Hepatic stellate cell (primary cell): ENCODE measurements around the gene POMT1.
"Not testable (repeated sequence)": the region's sequence is repeated elsewhere in the genome, so short reads cannot be mapped to it uniquely, and the experiment has no call there.

Experiments used
- DNase-seq: peaks from one replicate; pipeline ENCODE4 v3.0.0; 2011; ENCODE audit warnings: low spot score

POMT1 gene, protein sequence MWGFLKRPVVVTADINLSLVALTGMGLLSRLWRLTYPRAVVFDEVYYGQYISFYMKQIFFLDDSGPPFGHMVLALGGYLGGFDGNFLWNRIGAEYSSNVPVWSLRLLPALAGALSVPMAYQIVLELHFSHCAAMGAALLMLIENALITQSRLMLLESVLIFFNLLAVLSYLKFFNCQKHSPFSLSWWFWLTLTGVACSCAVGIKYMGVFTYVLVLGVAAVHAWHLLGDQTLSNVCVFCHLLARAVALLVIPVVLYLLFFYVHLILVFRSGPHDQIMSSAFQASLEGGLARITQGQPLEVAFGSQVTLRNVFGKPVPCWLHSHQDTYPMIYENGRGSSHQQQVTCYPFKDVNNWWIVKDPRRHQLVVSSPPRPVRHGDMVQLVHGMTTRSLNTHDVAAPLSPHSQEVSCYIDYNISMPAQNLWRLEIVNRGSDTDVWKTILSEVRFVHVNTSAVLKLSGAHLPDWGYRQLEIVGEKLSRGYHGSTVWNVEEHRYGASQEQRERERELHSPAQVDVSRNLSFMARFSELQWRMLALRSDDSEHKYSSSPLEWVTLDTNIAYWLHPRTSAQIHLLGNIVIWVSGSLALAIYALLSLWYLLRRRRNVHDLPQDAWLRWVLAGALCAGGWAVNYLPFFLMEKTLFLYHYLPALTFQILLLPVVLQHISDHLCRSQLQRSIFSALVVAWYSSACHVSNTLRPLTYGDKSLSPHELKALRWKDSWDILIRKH

DNA sequence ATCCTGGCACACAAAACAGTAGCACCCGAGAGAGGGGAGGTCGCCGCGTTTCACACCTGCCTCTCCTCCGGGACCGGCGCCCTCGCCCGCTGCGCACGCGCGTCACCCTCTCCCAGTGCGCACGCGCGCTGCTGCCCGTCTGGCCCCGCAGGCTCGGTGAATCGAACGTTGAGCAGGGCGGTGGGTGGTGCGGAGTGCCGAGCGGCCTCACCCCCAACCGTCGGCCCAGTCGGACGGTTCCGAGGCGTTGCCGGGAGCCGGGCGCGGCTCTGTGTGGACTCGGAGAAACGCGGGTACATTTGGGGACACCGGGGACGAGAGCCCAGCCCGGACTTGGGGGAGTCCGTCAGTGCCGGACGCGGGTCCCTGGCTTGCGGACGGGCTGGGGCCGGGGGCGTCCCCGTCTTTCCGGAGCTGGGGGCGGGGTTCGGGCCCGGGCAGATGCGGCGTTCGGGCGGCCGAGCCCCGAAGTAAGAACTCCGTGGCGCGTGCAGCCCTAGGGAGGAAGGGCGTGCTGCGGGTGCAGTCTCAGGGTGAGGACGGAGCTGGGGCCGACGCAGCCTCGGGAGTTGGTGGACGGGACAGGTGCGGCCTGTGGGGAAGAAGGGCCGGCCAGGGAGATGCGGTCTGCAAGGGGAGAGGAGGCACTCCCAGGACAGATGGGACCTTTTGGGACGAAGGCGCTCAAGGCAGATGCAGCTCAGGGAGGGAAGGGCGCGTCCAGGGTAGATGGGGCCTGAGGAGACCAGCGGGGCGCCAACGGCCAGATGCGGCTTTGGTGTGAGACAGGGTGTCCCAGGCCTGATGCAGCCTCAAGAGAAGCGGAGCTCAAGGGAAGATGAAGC is at the start of gene POMT1:
Gene POMT1, plus strand, starts transcription at position 138 of the 845 bp plus-strand sequence. CDS start 1,301 bp downstream, outside the sequence.
- DNase-seq = peak; percentile 100

DNA sequence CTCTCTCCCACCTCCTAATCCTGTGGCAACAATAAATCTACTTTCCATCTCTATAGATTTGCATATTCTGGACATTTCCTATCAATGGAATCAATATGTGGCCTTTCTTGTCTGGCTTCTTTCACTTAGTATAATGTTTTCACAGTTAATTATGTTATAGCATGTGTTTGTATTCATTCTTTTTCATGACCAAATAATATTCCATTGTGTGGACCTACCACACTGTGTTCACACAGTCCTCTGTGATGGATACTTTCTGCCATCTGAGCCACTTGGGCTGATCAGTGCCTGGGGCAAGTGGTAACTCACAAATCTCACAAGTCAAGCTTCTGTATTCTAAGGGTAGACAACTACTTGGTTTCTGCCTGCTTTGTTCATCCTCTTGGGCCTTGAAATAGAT is 48.7 kb upstream of the POMT1 start:
- DNase-seq = no peak

DNA sequence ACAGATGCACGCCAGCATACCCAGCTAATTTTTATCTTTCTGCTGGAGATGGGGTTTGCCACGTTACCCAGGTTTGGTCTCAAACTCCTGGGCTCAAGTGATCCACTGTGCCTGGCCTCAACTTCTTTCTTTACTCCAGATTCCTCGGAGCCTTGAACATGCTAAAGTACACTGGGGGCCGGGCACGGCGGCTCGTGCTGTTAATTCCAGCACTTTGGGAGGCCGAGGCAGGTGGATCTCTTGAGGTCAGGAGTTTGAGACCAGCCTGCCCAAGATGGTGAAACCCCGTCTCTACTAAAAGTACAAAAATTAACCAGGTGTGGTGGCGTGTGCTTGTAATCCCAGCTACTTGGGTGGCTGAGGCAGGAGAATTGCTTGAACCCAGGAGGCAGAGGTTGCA is 47.1 kb upstream of the POMT1 start:
- not testable (repeated sequence) for DNase-seq

DNA sequence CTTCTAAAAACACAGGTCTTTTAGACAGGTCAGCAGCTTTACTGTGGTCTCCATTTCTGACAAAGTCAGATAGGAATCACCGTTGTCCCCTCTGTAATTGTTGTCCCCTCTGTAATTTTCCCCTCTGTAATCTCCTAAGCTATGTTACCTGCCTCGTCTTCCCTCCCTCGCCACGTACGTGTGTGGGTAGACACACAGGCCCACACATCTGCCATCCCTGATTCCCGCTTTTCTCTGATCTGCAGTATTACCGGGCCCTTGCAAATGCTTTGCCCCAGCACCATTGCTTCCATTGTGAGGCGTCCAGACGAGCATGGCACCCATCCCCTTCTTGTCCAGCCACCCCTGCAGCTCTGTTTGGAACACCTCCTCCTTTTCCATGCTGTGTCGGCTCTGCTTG is 45.0 kb upstream of the POMT1 start:
- no peak for DNase-seq

DNA sequence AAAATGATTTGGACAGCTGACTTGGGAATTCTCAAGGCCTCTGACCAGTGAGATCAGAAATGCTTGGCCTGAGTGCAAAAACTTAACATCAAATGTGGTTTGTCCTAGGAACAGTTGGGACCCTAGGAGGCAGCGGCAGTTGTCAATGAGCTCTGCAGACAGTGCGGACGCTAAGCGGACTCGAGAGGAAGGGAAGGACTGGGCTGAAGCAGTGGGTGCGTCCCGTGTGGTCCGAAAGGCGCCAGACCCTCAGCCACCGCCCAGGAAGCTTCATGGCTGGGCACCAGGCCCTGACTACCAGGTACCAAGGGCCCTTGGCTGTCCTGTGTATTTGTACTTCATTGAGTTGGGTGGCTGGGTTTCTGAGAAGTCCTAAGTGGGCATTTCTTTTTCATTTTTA is 43.7 kb upstream of the POMT1 start:
- DNase-seq = no peak

DNA sequence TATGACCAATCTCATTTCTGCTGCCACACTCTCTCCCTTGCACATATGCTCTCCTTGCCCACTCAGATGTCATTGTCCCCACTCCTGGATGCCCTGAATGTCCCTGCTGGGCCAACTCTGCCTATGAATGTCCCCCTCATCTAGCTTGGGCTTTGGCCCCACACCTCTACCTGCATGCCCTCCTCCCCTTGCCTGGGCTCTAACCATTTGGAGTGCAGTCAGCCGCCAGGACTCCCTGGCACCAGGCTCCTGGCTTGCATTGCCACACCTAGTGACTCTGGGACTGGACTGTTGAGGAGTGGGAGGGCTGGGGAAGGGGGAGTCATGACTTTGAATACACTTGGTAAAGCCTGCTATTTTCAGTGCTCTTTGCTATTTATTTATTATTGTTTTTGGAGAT is 41.6 kb upstream of the POMT1 start:
- no peak for DNase-seq

DNA sequence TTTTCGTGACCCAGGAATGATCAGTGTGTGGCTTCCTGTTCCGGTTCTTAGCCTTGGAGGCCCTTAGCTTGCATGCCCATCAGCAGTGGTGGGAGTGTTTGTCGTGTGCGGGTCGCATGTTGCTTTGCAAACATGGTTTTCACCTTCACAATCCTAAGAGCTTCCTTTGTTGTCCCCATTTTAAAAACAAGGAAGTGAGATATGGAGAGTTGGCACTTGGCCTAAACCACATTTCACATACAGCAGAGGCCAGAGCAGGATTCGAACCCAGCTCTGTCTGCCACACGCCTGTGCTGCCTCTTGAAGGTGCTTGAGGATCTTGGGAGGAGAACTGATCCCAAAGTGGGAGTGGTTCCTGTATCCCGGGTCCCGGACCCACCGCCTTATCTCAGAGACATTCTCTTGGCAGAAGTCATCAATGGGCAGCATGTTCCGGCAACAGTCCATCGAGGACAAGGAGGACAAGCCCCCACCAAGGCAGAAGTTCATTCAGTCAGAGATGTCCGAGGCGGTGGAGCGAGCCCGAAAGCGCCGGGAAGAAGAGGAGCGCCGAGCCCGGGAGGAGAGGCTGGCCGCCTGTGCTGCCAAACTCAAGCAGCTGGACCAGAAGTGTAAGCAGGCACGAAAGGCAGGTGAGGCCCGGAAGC is 38.2 kb upstream of the POMT1 start:
- no peak for DNase-seq

DNA sequence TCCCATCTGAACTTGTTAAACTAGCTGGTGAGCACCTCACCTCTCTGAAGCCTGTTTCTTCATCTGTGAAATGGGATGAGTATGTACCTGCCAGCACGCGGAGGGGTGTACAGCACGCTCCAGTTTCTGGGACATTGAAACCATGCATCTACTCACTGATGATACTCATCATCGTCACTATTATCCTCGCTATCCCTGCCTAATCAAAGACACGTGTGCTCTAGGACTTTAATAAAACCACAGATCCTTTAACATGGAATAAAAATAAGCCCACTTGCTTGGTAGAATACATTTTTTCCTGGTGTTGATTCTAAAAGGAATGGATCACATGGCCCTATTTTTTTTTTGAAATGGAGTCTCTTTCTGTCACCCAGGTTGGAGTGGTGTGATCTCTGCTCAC is 37.3 kb upstream of the POMT1 start:
- DNase-seq = no peak

DNA sequence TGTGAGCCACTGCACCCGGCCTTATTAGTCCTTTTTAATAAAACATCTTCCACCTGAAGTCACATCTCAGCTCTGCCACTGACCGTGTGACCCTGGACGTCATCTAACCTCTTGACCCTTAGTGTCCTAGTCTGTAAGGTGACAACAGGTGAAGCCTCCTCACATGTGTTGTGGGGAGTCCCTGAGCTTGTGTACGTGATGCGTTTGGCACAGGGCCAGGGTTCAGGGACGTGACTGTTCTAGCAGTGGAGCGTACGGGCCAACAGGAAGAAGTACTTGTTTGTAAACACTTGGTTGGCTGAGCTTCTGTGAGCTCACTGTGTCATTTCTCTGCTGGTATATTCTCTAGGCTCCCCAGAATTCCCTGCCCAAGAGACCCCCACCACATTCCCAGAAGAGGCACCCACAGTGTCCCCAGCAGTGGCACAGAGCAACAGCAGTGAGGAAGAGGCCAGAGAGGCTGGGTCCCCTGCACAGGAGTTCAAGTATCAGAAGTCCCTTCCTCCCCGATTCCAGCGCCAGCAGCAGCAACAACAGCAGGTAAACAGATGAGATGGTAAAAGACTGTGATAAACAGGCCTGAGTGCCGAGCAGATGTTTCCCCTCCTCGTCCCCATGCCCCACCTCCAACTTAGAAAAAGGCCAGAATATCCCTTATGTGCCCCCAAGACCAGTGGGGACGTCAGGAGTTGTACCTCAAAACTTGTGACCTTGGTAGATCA is 35.3 kb upstream of the POMT1 start:
- DNase-seq = no peak

DNA sequence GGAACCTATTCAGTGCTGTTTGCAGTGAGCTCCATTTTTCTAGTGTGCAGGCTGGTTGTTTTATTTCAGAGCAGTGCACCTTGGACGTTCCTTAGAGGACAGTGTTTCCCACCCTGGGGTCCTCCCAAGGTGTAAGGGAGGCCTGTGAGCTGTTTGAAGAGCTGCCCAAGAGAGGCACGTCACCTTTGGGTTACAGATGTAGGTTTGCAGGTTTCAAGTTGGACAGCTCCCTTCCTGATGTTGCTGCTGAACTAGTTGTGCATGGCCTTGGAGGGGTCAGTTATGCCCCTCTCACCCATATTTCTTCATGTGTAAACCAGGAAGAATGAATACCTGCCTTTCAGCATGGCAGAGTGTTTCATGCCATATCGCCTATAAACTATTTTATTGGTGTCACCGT is 34.7 kb upstream of the POMT1 start:
- no peak for DNase-seq

DNA sequence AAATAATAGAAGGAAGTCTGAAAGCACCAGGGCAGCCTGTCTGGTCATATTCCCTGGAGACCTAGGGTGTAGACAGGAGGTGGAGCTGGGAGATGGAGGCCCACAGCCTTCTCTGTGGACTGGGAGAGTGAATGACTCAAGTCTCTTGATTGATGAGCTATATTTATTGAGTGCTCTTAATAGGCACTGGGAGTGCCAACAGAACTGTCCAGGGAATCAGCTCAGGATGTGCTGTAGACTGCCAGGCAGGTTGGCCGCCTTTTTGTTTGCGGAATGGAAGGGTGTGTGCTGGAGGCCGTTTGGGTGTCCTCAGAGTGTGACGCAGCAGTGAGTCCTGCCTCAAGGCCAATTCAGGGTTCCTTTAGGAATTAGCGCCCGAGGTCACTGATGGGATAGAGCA is 33.4 kb upstream of the POMT1 start:
- DNase-seq = no peak

DNA sequence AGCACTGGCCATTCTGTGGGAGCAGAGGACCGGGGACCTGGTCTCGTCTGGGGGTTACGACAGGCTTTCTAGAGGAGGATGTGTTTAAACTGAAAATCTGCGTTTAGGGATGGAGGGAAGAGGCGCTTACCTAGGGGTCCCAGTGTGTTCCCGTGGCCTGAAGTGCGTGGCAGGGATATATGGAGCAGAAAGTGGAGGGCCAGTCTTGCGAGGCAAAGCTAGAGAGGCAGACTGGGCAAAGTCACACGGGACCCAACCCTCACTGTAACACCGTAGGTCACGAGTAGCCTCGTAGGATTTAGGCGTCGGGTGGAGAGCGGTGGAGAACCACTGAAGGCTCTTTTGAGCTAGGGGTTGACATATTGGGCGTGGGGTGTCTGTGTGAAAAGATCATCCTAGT is 32.8 kb upstream of the POMT1 start:
- DNase-seq = no peak

DNA sequence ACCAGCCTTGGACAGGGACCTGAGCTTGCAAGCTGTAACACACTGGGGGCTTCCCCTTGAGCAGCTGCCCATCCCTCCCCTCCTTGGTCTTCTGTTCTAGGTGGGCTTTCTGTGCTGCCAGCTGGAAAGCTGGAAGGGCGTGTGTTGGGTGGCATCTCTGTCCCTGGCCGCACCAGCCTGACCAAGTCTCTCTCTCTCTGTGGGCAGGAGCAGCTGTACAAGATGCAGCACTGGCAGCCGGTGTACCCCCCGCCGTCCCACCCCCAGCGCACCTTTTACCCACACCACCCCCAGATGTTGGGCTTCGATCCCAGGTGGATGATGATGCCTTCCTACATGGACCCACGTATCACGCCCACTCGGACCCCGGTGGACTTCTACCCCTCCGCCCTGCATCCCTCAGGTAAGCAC is 32.1 kb upstream of the POMT1 start:
- DNase-seq = no peak

DNA sequence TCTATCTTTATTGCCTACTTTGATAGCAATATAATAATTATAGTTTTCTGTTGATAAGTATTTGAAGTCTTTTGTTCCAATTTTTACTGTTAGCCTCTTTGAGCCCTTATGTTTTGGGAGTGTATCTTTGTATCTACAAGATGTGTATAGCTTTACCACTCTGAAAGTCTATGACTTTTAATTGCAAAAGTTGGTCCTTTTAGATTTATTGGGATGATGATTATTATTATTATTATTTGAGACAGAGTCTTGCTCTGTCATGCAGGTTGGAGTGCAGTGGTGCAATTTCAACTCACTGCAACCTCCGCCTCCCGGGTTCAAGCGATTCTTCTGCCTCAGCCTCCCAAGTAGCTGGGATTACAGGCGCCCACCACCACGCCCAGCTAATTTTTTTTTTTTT is 30.6 kb upstream of the POMT1 start:
- not testable (repeated sequence) for DNase-seq

DNA sequence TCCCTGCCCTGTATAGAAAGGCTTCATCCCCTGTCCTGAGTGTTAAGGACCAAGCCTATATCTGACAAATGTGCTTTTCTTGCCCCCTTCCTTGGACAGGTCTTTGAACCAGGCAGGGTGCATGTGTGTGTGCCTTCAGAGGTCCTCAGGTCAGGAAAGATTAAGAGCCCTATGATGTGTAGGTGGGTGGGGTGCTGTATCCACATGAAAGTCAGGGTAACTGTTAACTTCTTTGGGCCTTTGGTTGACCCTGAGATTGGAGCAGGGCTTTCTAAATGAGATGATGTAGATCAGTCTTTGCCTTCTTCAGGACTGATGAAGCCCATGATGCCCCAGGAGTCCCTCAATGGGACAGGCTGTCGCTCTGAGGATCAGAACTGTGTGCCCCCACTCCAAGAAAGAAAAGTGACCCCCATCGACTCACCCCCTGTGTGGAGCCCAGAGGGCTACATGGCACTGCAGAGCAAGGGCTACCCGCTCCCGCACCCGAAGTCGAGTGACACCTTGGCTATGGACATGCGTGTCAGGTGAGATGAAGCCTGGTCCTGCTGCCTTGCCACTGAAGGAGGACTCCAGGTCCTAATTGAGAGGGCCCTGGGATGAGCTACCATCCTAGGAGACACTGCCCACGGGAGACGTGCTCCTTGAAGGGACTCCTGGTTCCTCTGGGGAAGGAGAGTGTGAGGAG is 29.4 kb upstream of the POMT1 start:
- DNase-seq = no peak

DNA sequence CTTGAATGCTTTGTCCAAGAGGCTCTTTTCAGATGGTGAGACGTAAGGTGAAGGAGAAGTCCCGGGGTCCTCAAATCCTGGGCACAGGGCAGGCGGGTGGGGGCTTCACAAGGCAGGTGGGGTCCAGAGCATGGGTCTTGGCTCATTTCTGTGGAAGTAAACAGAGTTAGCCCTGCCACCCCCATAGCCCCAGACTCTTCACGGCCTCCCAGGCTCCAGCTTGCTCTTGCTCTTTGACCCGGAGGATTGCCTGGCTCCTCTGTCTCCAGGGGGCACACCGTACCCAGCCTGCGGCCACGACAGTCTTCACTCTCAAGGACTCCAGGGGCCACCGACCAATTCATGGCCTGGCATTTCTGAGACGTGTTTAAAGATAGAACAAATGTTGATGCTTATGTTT is 28.8 kb upstream of the POMT1 start:
- no peak for DNase-seq

DNA sequence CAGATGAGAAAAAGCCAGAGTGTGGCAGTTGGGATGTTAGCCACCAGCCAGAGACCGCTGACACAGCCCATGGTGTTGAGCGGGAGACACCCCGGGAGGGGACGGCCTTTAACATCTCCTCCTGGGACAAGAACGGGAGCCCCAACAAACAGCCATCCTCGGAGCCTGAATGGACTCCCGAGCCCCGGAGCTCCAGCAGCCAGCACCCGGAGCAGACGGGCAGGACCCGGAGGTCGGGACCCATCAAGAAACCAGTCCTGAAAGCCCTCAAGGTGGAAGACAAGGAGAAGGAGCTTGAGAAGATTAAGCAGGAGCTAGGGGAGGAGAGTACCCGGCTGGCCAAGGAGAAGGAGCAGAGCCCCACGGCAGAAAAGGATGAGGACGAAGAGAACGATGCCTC is 28.0 kb upstream of the POMT1 start:
- DNase-seq = no peak

DNA sequence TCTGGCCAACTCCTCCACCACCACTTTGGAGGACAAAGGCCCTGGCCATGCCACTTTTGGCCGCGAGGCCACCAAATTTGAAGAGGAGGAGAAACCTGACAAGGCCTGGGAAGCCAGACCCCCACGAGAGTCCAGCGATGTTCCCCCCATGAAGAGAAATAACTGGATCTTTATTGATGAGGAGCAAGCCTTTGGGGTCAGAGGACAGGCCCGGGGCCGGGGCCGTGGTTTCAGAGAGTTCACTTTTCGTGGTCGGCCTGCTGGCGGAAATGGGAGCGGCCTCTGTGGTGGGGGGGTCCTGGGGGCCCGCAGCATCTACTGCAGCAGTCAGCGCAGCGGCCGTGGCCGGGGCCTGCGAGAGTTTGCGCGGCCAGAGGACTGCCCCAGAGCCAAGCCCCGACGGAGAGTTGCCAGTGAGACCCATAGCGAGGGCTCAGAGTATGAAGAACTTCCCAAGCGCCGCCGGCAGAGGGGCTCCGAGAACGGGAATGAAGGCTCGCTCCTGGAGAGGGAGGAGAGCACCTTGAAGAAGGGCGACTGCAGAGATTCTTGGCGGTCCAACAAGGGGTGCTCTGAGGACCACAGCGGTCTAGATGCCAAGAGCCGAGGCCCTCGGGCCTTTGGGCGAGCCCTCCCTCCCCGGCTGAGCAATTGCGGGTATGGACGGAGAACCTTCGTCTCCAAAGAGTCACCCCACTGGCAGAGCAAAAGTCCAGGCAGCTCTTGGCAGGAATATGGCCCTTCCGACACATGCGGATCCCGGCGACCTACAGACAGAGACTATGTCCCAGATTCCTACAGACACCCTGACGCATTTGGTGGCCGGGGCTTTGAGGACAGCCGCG is 27.4 kb upstream of the POMT1 start:
- no peak for DNase-seq

DNA sequence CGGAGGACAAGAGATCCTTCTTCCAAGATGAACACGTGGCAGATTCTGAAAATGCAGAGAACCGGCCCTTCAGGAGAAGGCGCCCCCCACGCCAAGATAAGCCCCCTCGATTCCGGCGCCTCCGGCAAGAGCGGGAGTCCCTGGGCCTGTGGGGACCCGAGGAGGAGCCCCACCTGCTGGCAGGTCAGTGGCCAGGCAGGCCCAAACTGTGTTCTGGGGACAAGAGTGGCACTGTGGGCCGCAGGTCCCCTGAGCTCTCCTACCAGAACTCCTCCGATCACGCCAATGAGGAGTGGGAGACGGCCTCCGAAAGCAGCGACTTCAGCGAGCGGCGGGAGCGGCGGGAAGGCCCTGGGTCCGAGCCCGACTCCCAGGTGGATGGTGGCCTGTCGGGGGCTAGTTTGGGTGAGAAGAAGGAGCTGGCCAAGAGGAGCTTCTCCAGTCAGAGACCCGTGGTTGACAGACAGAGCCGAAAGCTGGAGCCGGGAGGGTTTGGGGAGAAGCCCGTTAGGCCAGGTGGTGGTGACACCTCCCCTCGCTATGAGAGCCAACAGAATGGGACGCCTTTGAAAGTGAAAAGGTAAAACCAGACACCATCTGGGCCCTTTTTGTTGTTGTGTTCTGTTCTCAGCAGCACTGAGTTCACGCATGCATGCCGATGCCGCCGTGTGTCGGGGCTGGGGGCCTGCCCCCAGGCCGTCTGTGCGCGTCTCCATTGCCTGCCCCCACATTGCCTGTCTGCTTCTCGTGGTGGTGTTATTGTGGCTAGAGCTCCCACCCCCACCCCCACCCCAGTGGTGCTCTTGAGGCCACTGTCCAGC is 26.6 kb upstream of the POMT1 start:
- DNase-seq = no peak
